Transverse colon (tissue), 4 donors: ENCODE results near the gene TAL1.

Source experiments
- CTCF ChIP-seq, 5 experiments: fragments of 200-600 bp in 3 of 5; fragments of 450-650 bp in 2 of 5; sonication (generic) in 3 of 5; IDR thresholded peaks; 1 replicate in 2 of 5; 2 replicates in 3 of 5; pipeline ENCODE4 v1.5.1; 2016 to 2017; ENCODE audit warnings: antibody characterized with exemption in 5 of 5, inconsistent platforms in 3 of 5, mild to moderate bottlenecking in 2 of 5, moderate library complexity in 1 of 5
- EP300 ChIP-seq: sonication (generic); formaldehyde crosslinking; IDR thresholded peaks from one replicate; pipeline ENCODE4 v1.6.1; 2017; ENCODE audit warnings: antibody characterized with exemption, low read depth
- POLR2A ChIP-seq: fragments of 450-650 bp; IDR thresholded peaks from one replicate; pipeline ENCODE4 v1.6.1; 2016; ENCODE audit warnings: antibody characterized with exemption, mild to moderate bottlenecking, moderate library complexity
- POLR2AphosphoS5 ChIP-seq, 3 donors: sonication (generic); formaldehyde crosslinking; IDR thresholded peaks; one replicate each; pipeline ENCODE4 v1.6.1; 2016; ENCODE audit warnings: antibody characterized with exemption in 3 of 3

- TF ChIP-seq CTCF (IDR thresholded peaks at IDR 0.05) (no peak), POLR2AphosphoS5 (IDR thresholded peaks at IDR 0.05) (peak; percentile 80 to 97 (median 95)), POLR2A (peak; percentile 20), EP300 (no peak)
These were observed 481 bp downstream of the TAL1 start for GRCh38 chr1:47231301-47232186.
